ENCODE results near the gene IGDCC3.
A peak's percentile ranks its signal among the peaks of the same experiment; 100 is the strongest.

Gene IGDCC3

DNA sequence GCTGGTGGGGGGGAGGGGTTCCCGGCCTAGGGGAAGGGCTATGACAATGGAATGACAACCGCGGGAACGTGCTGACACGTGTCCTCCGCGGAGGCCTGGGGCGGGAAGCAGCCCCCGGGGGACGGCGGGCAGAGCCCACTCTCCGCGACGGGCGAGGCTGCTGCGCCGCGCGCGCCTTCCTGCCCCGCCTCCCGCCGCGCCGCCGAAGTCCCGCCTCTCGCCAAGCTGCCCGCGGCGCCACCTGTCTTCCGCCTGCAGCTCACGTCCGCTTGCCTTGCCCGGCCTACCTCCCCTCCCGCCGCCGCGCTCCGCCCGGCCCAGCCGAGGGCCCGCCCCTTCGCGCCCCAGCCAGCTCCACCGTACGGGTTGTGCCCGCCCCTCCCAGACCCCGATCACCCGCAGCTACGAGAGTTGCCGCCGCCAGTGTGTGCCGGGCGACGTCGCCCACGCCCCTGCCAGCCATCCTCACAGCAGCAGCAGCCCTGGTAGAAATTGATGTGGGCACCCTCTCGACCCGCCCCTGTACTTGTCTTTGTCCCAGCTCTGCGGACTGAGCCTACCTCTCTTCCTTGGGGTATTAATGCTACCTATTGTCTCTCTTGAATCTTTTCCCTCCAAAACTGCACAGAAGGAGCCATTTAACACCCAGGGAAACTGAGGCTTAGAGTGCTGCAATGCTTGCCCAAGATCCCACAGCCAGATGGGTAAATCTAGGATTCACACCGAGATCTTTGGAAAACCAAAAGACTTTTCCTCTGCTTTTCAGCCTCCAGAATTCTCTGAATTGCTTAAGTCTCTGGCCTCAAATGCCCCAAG lies 90.9 kb downstream of the IGDCC3 start, which contains the start of gene PARP16:
Gene PARP16, minus strand, starts transcription at position 180 of the 816 bp plus-strand sequence. CDS start 457 bp downstream, outside the sequence.
- DNase-seq = peak; percentile 83

- peak; percentile 9 for DNase-seq
Observed at GRCh38 chr15:65286069-65286703, 91.6 kb downstream of the IGDCC3 start.

- DNase-seq = peak; percentile 17
Observed at GRCh38 chr15:65285291-65286068, 92.3 kb downstream of the IGDCC3 start.

DNA sequence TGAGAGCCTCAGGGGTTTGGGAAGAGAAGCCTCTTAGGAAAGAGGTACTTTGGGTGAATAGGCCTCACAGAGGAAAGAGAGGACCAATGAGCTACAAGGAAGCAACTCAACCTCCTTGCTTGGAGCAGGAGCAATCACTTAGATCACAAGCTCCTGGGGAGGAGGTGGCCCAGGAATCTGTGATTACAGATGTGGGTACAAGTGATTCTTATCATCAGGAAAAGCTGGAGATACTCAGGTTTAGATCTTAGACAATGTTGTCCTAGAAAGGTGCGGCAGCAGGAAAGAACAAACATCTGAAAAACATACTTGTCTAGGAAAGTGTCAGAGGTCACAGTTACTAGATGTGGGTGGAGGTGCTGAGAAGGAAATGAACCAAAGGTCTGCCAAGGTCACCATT lies 99.3 kb downstream of the IGDCC3 start:
- no peak for DNase-seq
